PFSK-1 (cell line): ENCODE results near the gene QSER1.

Experiments
- POLR2AphosphoS5 ChIP-seq: IDR thresholded peaks from 2 replicates; pipeline ENCODE4 v1.6.1; 2012; ENCODE audit warnings: low read depth, mild to moderate bottlenecking, control low read depth, low read length, moderate library complexity
- REST ChIP-seq, 2 experiments: IDR thresholded peaks; 2 replicates each; pipeline versions ENCODE4 v1.6.1 to v1.8.0; 2011 to 2012; ENCODE audit warnings: low read depth in 2 of 2, low read length in 2 of 2, control low read depth in 1 of 2, inconsistent platforms in 1 of 2, mild to moderate bottlenecking in 1 of 2, moderate library complexity in 1 of 2; ENCODE audit not compliant: insufficient read depth in 1 of 2
- SIN3A ChIP-seq: IDR thresholded peaks from 2 replicates; pipeline ENCODE4 v1.6.1; 2012; ENCODE audit warnings: mild to moderate bottlenecking, low read length, moderate library complexity, borderline replicate concordance; ENCODE audit not compliant: insufficient read depth
- TAF1 ChIP-seq: IDR thresholded peaks from 2 replicates; pipeline ENCODE4 v1.6.1; 2012; ENCODE audit warnings: low read length, control low read depth, borderline replicate concordance; ENCODE audit not compliant: insufficient read depth

- no peak for TF ChIP-seq POLR2AphosphoS5
- no peak for TF ChIP-seq REST (IDR thresholded peaks at IDR 0.05; ENCODE audit: insufficient read depth in 1 of 2, low read depth in 2 of 2, low read length in 2 of 2)
- TF ChIP-seq TAF1: no peak
- TF ChIP-seq SIN3A: no peak
Measured at GRCh38 chr11:32949739-32950138, 57.1 kb downstream of the QSER1 start.
